Measurements from ENCODE around the gene SFI1.
"Not testable (repeated sequence)": the region's sequence is repeated elsewhere in the genome, so short reads cannot be mapped to it uniquely, and the experiment has no call there.

SFI1 gene

GRCh38 chr22:31488346-31488883 lies 7.9 kb upstream of the SFI1 start:
- no peak for DNase-seq (ENCODE audit: extremely low read depth, low read depth)
- TF ChIP-seq, protein P1, sequence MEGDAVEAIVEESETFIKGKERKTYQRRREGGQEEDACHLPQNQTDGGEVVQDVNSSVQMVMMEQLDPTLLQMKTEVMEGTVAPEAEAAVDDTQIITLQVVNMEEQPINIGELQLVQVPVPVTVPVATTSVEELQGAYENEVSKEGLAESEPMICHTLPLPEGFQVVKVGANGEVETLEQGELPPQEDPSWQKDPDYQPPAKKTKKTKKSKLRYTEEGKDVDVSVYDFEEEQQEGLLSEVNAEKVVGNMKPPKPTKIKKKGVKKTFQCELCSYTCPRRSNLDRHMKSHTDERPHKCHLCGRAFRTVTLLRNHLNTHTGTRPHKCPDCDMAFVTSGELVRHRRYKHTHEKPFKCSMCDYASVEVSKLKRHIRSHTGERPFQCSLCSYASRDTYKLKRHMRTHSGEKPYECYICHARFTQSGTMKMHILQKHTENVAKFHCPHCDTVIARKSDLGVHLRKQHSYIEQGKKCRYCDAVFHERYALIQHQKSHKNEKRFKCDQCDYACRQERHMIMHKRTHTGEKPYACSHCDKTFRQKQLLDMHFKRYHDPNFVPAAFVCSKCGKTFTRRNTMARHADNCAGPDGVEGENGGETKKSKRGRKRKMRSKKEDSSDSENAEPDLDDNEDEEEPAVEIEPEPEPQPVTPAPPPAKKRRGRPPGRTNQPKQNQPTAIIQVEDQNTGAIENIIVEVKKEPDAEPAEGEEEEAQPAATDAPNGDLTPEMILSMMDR (IDR thresholded peaks at IDR 0.05; ENCODE audit: low read depth, low read length): no peak

- DNase-seq (ENCODE audit: extremely low read depth, low read depth): no peak
Measured at GRCh38 chr22:31488988-31489617, 7.2 kb upstream of the SFI1 start.

DNA sequence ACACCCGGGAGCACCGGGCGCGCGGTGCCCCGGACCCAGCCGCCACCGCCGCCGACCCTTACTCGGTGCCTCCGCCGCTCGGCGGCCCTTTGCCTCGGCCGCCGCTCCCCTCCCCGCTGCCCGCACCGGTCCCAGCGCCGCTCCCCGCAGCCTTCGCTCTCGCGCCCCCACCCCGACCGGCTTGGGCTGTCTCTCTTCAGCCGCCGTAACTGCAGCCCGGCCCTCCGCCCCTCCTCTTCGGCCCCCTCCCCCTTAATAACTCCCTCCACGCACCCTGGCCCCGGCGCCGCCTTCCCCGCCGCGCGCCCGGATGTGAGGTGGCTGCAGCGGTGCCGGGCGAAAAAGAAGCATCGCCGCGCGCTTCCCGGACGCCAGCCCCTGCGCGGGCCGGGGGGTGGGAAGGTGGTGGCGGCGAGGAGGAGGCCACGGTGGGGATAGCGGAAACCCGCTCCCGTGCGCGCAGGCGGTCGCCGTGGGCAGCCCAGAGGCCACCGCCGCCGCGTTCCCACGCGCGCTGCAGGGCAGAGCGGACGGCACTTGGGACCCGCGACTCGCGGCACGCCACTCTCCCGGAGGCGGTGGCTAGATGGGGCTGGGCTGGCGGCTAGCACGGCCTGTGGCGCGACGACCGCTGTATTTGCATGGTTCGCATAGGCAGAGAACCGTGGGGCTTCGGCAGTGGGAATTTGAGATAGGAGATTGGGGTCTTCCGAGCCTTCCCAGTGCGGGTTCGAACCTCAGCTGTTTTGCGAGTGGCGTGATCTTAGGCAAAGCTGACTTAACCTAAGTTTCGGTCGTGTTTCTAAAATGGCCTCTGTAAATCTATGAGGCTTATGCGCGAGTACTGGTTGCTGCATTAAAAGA lies 6.5 kb upstream of the SFI1 start, which contains the start of gene EIF4ENIF1:
Gene EIF4ENIF1, minus strand, starts transcription at position 211 of the 864 bp plus-strand sequence. CDS start 1,124 bp downstream, outside the sequence.
- TF ChIP-seq, protein P1 (IDR thresholded peaks at IDR 0.05; ENCODE audit: low read depth, low read length): no peak
- peak; percentile 69 for DNase-seq (ENCODE audit: extremely low read depth, low read depth)

More at GRCh38 chr22:31488988-31489617, 7.2 kb upstream of the SFI1 start:
- TF ChIP-seq, protein P1 (IDR thresholded peaks at IDR 0.05; ENCODE audit: low read depth, low read length): no peak

- TF ChIP-seq, protein P1 (IDR thresholded peaks at IDR 0.05; ENCODE audit: low read depth, low read length): peak; percentile 2; the same call in 1 of the 2 replicates
- DNase-seq (ENCODE audit: extremely low read depth, low read depth): peak; percentile 14
Measured at GRCh38 chr22:31490496-31490925, 5.8 kb upstream of the SFI1 start.

DNA sequence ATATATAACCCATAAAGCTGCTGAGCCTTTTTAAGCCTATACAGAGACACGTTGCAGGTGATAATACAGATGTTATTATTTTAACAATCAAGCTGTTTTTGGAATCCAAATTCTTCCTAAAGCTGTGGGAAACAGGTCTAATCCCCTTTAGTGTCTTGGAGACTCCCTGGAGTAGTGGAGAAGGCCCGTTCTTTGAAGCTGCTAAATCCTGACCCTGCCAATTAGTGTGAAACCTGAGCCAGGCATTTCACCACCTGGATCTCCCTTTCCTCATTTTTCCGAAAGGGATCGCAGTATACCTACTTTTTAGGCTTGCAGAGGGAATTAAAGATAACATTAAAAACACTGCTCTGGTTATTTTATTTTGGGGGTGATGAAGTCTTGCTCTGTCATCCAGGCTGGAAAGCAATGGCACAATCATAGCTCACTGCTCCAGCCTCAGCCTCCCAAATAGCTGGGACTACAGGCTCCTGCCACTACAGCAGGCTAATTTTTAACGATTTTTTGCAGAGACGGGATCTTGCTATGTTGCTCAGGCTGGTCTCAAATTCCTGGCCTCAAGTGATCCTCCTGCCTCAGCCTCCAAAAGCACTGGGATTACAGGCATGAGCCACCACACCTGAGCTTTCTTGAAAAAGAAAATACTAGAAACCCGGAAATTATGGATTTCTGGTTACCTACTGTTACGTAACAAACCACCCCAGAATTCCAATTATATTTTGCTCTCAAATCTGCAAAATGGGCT lies 4.9 kb upstream of the SFI1 start:
- no peak for DNase-seq (ENCODE audit: extremely low read depth, low read depth)
- TF ChIP-seq, protein P1 (IDR thresholded peaks at IDR 0.05; ENCODE audit: low read depth, low read length): no peak

DNA sequence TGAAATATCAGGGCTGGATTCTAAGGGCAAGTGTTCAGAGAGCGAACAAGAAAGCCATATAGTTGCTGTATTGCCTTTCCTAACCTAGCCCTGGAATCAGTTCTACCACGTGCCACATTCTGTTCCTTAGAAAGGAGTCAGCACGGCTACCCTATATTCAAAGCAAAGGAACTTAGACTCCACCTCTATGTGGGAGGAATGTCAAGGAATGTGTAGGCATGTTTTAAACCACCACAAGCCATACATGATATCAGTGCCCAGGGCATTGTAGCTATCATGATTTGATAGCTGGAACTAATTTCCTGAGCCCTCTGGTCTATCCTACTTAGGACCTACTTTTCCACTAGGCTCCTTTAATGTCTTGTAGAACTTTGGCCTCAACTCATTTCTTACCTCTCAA lies 4.2 kb upstream of the SFI1 start:
- no peak for DNase-seq (ENCODE audit: extremely low read depth, low read depth)
- TF ChIP-seq, protein P1 (IDR thresholded peaks at IDR 0.05; ENCODE audit: low read depth, low read length): no peak

DNA sequence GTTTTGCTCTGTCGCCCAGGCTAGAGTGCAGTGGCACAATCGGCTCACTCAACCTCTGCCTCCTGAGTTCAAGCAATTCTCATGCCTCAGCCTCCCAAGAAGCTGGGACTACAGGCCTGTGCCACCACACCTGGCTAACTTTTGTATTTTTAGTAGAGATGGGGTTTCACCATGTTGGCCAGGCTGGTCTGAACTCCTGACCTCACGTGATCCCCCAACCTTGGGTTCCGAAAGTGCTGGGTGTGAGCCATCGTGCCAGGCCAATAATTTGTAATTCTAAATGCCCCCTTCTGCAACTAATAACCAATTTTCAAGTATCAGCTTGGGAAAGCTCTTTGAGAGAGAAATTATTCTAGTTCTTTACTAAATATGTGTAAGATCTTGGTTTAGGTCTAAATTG lies 3.0 kb upstream of the SFI1 start:
- not testable (repeated sequence) for DNase-seq (ENCODE audit: extremely low read depth, low read depth)
